Measurements from ENCODE around the gene MACROD1.

The MACROD1 gene

DNA sequence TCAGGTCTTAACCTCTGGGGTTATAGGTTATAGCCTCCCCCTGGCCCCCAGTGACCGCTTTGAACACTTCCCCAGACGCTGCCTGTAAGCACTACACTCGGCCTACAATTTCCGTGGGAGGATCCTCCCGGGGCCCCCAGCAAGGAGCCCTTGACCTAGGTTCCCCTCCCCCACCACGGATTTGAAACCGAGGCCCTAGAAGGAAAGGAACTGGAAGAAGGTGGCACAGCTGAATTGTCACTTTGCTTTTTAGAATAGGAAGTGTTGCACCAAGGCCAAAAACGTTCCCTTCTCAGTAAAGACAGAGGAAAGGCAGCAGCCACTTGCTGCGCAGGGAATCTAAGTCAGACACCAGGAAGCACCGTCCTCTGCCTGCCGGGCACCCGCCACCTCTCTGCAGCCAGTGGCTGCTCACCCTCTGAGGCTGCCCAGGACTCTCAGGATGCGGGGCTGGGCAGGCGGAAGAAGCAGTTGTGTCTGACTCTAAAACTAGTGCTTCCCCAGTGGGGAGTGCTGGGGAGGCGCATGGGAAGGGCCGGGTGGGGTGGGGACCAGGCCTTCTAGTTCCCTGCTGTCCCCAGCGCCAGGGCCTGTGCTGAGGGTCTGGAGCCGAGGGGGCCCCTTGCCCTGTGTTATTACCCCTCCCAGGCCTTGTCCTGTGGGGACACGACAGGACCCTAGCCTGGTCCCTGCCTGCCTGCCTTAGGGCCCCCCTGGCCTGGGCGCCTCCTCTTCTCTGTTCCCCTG lies 138.1 kb downstream of the MACROD1 start:
- no peak for DNase-seq

DNA sequence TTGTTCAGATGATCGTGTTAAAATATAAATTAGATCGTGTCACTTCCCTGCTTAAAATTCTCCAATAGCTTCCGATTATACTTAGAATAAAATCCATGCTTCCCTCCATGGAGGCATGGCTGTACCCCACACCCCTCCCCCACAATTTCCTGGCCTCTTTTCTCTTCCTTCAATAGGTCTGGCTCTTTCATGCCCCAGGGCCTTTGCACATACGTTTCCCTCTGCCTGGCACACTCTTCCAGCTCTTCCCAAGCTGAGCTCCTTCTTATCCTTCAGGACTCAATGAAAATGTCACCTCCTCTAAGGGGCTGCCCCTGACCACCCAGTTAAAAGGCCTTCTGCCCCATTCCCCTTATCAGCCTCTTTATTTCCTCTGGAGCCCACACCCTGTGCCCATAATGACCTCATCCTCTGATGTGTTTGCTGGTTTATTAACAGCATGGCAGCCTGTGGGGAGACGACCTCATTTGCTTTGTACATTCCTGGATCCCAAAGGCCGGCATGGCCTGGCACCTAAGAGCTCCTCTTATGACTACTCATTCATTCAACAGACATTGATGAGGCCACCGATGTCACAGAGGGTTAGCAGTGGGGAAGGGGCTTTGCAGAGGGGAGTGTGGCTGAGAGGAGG lies 139.2 kb downstream of the MACROD1 start:
- no peak for DNase-seq

DNA sequence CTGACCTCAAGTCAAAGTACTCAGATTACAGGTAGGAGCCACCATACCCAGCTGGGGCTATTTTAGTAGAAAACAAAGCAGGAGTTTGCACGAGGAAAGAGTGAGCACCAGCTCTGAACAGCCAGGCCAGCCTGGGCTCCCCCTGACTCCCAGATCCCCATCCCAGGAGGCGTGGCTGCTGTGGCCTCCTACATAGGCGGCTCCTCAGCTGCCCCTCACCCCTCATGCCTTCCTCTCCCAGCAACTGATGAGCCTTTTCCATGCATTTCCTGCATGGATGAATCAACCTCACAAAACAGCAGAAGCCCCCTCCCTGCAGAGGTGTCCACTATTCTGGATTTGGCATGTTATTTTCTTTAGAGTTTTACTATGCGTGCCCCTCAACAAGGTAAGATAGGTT lies 140.7 kb downstream of the MACROD1 start:
- DNase-seq: no peak

DNA sequence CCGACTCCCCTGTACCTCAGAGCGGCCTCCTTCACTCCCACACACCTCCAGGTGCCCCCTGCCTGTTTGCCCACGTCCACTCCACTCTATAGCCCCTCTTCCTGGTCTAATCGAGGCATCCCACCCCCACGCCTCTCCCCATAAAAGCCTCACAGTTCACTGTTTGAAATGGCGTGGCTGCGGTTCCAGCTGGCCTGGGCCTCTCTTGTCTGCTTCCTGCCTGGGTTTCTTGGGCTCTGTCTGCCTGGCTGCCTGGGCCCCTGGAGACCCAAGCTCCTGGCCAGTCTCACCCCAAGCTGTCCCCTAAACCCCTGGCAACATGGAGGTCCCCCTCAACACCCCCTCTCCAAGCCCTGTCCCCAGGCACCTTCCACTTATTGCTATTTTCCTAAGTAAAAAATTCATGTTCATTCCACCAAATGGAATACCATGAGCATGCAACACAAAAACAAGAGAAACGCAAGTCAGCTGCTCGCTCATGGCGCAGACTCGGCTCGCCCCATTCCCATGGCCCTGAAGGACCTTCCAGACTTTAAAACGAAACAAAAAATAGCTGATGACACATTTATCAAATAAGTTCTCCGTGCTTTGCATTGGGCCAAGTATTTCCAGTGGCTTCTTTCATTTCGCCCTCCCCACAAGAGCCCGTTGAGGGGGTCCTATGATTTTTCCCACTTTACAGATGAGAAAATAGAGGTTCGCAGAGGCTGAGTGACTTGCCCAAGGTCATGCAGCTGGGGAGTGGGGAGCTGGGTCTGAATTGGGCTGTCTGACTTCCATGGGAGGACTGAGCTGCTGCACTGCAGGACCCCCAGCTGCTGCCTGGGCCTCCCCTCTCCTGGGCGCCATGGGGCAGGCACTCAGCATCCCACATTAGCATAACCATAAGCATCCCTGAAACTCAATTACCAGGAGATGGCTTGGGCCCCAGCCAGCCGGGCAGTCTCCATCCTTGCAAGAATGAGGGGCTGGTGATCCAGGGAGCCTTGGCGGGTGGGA lies 141.9 kb downstream of the MACROD1 start:
- DNase-seq: no peak

DNA sequence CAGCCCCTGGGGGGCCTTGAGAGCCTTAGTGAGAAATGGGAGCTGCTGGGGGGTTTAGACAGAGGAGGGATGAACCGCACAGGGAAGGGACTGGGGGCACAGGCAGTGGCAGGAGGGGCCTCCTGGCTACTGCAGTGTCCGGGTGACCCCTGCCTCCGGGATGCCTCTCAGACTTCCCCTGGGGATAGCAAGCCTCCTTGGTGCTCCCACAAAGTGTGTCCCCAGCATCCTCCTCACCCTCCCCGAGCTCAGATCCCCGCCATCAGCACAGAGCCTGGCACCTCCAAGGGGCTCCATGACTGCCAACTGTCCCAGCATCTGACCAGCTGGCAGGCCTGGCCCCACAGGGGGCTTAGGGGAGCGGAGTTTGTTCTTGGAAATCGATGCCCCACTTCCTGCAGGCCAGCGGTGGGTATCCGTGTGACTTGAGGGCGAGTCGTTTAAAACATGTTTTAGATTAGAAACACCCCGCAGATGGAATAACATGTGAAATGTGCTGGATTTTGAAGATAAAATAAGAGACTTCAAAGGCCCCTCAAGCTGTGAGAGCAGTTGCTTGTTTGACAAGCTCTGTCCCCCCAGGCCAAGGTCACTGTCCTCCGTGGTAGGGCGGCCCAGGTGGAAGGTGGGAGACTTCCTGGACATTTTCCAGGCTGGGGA lies 143.7 kb downstream of the MACROD1 start:
- no peak for DNase-seq

DNA sequence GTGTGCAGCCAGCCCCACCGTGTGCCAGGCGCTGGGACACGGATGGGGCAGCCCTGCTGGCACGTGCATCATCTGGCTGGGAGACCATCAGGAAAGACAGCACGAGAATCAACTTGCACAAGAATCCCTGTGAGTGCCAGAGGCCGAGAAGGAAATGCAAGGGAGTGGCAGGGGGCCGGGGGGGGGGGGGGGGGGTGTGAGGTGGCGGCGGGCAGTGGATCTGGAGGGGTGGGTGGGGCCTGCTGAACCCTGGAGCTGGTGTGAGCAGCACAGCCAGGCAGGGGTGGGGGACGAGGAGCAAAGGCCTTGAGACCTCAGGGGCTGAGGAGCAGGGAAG lies 144.2 kb downstream of the MACROD1 start:
- no peak for DNase-seq

DNA sequence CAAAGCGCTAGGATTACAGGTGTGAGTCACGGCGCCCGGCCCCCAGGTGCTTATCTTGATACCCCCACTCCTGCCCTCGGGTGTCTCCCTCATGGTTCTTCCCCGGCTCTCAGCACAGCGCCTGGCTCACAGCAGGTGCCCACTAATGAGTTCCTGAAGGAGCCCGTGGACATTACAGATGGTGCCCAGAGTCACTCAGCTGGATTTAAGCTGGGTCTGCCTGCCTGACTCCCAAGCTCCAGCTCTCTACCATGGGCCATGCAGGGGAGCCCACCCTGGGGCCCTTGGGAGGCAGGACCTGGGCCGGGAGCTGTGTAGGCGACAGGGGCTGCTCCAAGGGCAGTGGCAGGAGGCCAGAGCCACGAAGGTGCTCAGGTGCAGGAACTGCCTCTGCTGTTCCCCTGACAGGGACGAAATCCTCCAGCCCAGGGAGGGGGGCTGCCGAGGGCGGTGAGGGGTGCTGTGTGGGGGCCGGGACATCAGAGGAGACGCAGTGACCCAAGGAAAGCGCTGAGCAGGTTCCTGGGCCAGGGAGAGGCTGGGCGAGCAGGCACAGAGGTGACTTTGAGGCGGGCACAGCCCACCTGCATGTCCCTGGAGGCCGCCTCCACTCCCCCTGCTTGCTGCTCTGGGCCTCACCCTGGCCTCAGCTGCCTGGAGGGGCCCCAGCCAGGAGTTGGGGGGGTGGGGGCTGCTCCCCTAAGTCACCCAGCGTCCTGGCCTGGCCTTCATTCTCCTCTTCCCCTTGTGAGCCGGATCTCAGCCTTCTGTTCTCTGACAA lies 144.7 kb downstream of the MACROD1 start:
- no peak for DNase-seq

DNA sequence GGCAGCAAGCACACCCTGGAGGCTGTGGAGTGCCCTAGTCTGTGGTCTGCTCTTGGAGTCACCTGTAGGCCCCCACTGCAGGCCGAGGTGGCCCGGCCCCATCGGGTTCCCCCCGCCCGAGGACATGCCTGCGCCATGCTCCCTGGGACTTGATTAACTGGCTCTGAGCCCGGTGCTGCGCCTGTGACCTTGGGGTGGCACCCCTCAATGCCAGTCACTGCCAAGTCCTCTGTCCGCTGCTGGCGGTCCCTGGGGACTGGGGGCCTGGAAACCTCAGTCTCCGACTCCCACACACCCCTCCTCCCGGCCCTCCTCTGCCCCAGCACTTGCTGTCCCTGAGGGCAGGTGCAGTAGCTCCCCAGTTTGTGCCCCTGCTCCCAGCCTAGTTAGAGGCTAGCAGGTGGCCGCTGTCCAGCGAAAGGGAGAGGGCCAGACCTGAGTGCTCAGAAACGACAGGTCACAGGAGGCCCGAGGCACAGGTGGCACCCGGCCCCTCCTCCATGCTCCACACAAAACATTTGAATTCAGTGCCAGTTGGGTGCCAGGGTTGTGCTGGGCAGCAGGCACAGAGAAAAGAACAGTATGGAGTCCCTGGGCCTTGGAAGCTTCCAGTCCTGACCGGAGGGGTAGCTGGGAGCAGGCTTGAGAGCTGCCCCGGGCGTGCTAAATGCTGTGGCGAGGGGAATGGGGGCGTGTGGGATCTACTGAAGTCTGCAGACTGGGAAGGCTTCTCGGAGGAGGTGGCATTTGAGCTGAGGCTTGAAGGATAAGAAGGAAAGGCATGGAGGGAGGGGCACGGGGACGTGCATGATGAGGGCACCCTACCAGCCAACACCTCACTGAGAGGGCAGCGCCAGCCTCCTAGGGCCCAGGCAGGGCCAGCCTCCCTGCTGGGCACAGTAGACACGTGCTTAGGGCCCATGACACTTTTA lies 146.5 kb downstream of the MACROD1 start:
- DNase-seq: no peak

DNA sequence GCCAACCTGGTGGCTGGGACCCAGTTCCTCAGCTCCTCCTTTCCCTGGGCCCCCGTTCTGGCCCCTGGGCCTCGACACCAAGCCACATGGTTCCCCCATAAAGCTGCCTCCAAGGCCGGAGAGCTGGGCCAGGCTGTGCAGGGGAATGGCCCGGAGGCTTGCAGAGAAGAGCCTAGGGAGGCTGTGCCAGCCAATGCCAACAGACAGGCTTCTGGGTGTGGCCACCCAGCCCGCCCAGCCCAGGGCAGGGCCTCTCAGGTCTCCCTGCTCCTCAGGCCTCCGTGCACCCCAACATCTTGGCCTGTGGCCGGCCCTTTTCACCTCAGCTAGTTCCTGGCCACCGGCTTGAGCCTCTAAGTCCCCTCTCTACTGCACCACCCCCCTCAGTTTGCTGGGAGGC lies 147.6 kb downstream of the MACROD1 start:
- DNase-seq: no peak

DNA sequence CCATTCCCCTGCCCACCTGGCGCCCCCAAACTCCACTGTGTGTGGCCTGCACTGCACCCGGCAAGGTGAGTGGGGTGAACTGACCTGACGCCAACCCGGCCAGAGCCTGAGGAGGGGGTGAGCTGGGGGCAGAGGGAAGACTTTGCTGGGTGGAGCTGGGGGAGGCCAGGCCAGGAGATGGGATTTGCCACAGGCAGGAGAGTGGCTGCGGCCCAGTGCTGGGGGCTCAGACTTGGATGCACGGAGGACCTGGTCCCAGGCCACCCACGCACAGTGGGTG lies 148.0 kb downstream of the MACROD1 start:
- no peak for DNase-seq

DNA sequence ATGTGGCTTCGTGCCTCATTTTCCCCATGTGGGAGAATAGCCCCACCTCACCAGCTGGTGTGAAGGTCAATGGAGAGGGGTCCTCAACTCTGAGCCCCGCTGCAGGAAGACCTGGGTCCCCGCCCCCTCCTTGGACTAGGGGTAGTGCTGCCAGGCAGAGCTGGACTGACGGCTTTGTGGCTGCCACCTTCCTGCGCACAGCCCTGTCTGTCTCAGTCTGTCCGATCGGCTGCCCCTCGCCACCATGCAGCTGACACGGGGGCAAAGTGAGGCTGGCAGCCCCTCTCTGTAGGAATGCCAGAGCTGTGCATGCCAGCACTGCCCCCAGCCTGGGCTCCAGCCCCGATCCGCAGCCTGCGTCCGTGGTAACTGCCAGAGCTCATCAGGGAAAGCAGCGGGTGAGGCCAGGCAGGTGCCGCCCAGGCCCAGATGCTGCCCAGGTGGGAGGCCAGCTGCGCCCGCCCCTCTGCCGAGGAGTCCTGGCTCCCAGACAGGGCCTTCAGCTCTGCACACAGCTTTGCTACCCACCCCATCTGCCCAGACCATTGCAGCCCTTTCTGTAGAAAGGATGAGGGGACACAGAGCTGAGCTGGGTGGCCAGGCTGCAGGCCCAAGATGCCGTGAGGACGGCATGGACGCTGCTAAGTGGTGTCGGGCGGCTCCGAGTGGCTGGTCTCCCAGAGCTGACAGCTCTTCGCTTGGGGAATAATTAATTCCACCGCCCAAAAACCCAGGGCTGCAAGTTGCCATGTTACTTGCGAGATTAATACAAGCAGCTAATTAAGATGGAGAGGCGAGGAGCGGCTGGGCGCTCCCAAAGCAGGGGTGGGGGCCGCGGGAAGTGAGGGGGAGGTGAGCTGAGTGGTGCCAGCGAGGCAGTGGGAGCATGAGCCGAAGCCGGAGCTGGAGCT lies 149.7 kb downstream of the MACROD1 start:
- no peak for DNase-seq

DNA sequence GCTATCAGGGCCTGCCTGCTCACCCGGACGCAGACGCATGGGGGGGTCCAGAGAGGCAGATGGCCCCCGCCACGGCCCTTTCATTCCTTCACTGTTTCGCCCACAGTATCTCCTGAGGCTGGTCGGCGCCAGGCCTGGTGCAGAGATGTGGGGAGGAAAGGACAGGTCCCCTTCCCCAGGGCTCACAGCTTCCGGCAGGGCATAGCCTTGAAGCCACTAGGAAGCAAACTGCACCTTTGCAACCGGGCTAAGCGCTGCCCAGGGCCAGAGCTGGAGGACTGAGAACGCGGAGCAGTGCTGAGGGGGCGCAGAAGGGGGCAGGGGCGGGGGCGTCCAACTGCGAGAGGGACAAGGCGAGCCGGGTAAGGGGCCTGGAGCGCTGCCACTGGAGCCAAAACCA lies 150.4 kb downstream of the MACROD1 start:
- DNase-seq: no peak

DNA sequence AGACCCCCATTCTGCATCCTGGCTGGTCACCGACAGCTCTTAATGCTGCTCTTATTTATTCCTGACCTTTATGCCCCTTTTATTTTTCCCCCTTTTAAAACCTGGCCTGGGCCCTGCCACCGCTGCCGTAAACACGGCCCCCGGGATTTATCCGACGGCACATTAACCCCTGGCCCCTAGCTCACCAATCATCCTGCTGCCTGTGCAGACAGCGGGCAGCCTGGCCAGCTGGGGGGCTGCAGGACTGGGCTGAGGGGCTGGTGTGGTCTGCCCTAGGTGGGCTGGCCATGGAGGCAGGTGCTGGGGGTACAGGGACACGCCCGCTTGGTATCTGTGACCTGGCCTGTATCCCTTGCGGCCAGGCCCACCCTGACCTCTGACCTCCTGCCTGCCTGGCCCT lies 151.6 kb downstream of the MACROD1 start:
- no peak for DNase-seq

DNA sequence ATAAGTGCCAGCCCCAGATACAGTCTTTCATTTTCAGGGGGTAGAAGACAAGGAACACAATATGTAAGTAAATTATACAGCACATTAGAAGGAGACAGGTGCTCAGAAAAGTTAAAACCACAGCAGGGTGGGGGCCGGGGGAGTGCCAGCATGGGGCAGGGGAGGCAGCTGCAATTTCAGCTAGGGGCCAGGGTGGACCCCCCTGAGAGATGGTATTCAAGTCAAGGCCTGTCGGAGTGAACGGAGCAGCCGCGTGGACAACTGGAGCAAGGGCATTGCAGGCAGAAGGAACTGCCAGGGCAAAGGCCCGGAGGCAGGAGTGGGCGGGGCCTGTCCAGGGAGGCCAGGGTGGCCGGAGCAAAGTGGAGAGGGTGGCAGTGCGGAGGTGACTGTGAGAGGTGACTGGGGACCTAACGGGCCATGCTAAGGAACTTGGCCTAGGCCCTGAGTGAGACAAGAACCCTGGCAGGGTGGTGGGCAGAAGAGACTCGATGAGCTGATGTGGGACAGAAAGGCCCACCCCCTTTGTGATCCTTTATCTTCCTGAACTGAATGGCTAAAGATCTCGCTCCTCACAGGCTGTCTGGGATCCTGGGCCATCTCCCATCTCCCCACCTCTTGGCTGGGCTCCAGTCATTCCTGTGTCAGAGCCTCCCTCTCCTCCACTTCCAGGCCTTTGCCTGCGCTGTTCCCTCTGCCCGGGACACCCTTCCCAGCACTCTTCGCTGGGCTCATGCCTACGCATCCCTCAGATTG lies 152.6 kb downstream of the MACROD1 start:
- DNase-seq: no peak

DNA sequence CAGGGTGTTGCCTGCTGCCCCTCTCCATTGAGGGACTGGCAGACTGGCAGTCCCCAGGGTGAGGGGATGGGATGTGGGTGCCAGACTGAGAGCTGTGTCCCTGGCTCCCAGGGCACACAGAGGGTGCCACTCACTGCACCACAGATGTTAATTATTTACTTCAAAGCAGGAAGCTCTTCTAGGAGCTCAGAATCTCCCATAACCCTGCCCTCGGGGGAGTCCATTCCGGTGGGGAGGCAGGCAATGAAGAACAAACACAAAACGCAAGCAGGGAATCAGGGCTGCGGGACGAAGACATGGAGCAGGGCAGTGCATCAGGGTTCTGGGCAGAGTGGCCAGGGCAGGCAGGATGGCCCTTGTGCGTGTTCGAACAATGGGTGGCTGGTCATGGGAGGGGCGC lies 154.5 kb downstream of the MACROD1 start:
- DNase-seq: no peak

DNA sequence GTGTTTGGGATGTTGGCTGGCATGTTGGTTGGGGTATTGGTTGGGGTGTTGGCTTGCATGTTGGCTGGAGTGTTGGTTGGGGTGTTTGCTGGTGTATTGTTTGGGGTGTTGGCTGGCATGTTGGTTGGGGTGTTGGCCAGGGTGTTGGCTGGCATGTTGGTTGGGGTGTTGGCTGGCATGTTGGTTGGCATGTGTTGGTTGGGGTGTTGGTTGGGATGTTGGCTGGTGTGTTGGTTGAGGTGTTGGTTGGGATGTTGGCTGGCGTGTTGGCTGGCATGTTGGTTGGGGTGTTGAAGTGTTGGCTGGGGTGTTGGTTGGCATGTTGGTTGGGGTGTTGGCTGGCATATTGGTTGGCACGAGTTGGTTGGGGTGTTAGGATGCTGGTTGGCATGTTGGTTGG lies 155.1 kb downstream of the MACROD1 start:
- no peak for DNase-seq

DNA sequence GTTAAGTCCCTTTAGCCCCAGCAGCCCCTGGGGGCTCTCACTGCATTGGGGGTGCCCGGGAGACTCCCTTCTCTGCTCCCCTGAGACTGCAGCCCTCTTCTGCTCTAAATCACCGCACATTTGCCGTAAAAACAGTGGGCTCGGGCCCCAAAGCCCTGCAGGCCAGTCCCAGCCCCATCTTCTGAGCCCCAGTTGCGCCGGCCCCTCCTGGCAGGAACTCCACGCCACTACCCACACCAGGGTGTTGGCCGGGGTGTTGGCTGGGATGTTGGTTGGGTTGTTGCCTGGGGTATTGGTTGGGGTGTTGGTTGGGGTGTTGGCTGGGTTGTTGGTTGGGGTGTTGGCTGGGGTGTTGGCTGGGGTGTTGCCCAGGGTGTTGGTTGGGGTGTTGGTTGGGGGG lies 156.2 kb downstream of the MACROD1 start:
- no peak for DNase-seq

DNA sequence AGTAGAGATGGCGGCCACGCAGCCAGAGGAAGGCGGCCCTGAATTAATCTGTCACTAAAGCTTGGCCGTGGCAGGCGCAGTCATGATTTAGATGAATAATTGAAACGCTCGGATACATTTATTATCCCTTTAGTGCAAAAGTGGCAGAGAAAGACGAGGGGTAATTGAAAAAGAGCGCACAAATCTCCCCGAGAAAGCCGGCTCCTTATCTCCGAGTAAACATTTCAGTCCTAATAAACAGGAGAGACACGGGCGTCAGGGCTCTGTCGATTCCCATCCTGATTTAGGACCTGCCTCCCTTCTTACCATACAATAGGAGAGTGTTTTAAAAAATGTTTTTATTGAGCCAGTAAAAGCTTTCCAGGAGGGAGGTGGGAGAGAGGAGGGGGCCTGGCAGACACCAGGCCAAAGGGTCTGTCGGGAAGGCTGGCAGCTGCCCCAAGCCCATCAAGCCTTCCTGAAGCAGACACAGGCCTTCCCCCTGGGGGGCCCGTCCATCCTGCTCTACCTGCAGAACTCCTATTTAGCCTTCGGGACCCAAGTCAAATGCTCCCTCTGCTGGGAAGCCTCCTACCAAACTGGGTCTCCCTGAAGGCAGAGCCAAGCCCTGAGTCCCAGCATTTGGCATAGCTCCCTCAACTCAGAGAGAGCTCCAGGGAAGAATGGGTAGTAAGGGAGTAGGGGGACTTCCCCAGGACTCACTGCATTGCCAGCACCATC lies 156.8 kb downstream of the MACROD1 start:
- DNase-seq: no peak

Data from stimulated activated naive CD4-positive, alpha-beta T cell (primary cell).